GM12878 (cell line): ENCODE measurements around the gene ANP32B. TPM values are rescaled to one million over a fixed set of nuclear protein-coding genes. Genes with fewer than 3 reads are reported as not detected.

Source experiments
- ATAC-seq: fragments of 200-7000 bp; cut with Tn5 transposase; 3 replicates; pipeline ENCODE4 v1.9.1; 2020; ENCODE audit warnings: mild to moderate bottlenecking, moderate library complexity
- BruUV-seq: library from RNA; stranded (reverse); fragments of 400-500 nt; replicated peaks from 2 replicates; lab custom pipeline; 2021; lab: Mats Ljungman, UMichigan
- CTCF ChIA-PET: fragments of 300-600 bp; sonication (Branson Sonifier 250); formaldehyde crosslinking; extraction: SDS; loops from one replicate; lab custom pipeline; 2021; ENCODE audit warnings: inconsistent platforms; lab: Yijun Ruan, JAX
- POLR2A ChIA-PET: fragments of 350-600 bp; formaldehyde crosslinking; extraction: SDS; loops from one replicate; lab custom pipeline; 2021; ENCODE audit warnings: inconsistent platforms; lab: Charles Lee
- RAD21 ChIA-PET: fragments of 300-600 bp; sonication (Branson Sonifier 250); formaldehyde crosslinking; loops from one replicate; lab custom pipeline; 2023; ENCODE audit warnings: antibody characterized with exemption; ENCODE audit not compliant: unreplicated experiment; lab: Charles Lee
- SMC1A ChIA-PET: fragments of 300-600 bp; sonication (Branson Sonifier 250); formaldehyde crosslinking; loops from one replicate; lab custom pipeline; 2023; ENCODE audit not compliant: unreplicated experiment, uncharacterized antibody; lab: Charles Lee
- DNase-seq: peaks from one replicate; pipeline ENCODE4 v3.0.0-alpha.2; 2011; ENCODE audit warnings: low read depth, low spot score
- FAIRE-seq: peaks from 3 replicates; lab custom pipeline; 2011; peaks lifted over from hg19 to GRCh38; lab: Jason Lieb, UNC
- H2AFZ ChIP-seq: 2 replicates; pipeline ENCODE4 v1.6.0; 2011; ENCODE audit warnings: low read depth, low read length, control low read depth; ENCODE audit not compliant: control insufficient read depth
- H3K27ac ChIP-seq: 2 replicates; pipeline ENCODE4 v1.5.1; 2011; ENCODE audit warnings: control low read depth; ENCODE audit not compliant: control insufficient read depth, insufficient read depth
- H3K27me3 ChIP-seq, 2 experiments: replicated peaks in 1 of 2; 2 replicates each; pipeline versions ENCODE4 v1.6.0 to v1.6.1; 2011; ENCODE audit warnings: low read length in 1 of 2; ENCODE audit not compliant: control insufficient read depth in 2 of 2, insufficient read depth in 2 of 2
- H3K36me3 ChIP-seq, 2 experiments: 2 replicates each; pipeline ENCODE4 v1.5.1; 2011; ENCODE audit warnings: low read length in 1 of 2; ENCODE audit not compliant: control insufficient read depth in 2 of 2, insufficient read depth in 2 of 2
- H3K4me1 ChIP-seq: 2 replicates; pipeline ENCODE4 v1.6.1; 2011; ENCODE audit warnings: mild to moderate bottlenecking, low read length, moderate library complexity, mixed read lengths; ENCODE audit not compliant: control insufficient read depth, insufficient read depth
- H3K4me2 ChIP-seq: 2 replicates; pipeline ENCODE4 v1.6.0; 2011; ENCODE audit warnings: control low read depth; ENCODE audit not compliant: control insufficient read depth, insufficient read depth
- H3K4me3 ChIP-seq: fragments of 200-600 bp; sonication (generic); 2 replicates; pipeline ENCODE4 v1.5.1; 2016
- H3K79me2 ChIP-seq: 2 replicates; pipeline ENCODE4 v1.6.0; 2011; ENCODE audit warnings: low read length; ENCODE audit not compliant: control insufficient read depth, insufficient read depth
- H3K9ac ChIP-seq: 2 replicates; pipeline ENCODE4 v1.8.0; 2011; ENCODE audit warnings: low read length, control low read depth, mixed read lengths; ENCODE audit not compliant: control insufficient read depth, insufficient read depth
- H3K9me3 ChIP-seq: replicated peaks from 3 replicates; pipeline ENCODE4 v1.5.1; 2011; ENCODE audit warnings: mild to moderate bottlenecking, low read length; ENCODE audit not compliant: control insufficient read depth, insufficient read depth
- H4K20me1 ChIP-seq: 2 replicates; pipeline ENCODE4 v1.6.0; 2011; ENCODE audit not compliant: control insufficient read depth, insufficient read depth
- FOXK2 ChIP-seq: fragments of 450-650 bp; IDR thresholded peaks from 2 replicates; pipeline ENCODE4 v1.6.1; 2017; ENCODE audit warnings: mild to moderate bottlenecking, moderate library complexity
- HDGF ChIP-seq: fragments of 450-650 bp; IDR thresholded peaks from 2 replicates; pipeline ENCODE4 v1.6.1; 2016; ENCODE audit warnings: antibody characterized with exemption
- KDM1A ChIP-seq: fragments of 200-600 bp; sonication (generic); IDR thresholded peaks from 2 replicates; pipeline ENCODE4 v1.6.1; 2016; ENCODE audit warnings: borderline replicate concordance
- SMAD5 ChIP-seq: IDR thresholded peaks from 2 replicates; pipeline ENCODE4 v1.6.1; 2016; ENCODE audit warnings: antibody characterized with exemption, low read depth
- WGBS: methylation state at CpG from one replicate; pipeline ENCODE4 v1.1.6; 2016; ENCODE audit warnings: low lambda C conversion rate; ENCODE audit not compliant: insufficient replicate concordance, insufficient coverage; ENCODE audit errors: missing lambda C conversion rate; 5-methylcytosine and 5-hydroxymethylcytosine counted together
- in situ Hi-C: fragments of 300-500 bp; cut with MboI; formaldehyde crosslinking; loops from 9 replicates; pipeline ENCODE4 v1.14.3; 2018; ENCODE audit warnings: mixed read lengths
- intact Hi-C: fragments of 100-400 bp; cut with micrococcal nuclease; formaldehyde crosslinking; loops from one replicate; pipeline ENCODE4 v1.14.2; 2022; ENCODE audit not compliant: unreplicated experiment
- polyA plus RNA-seq, 11 experiments: library from polyadenylated mRNA; depleted of rRNA in 4 of 11; unstranded in 6 of 11; stranded (reverse) in 5 of 11; fragments of >200 nt; fragmentation: Nextera tagmentation in 4 of 11; fragmentation: Illumina TruSeq in 1 of 11; extraction: Ambion mirVana in 4 of 11; extraction: Trizol in 1 of 11; gene quantifications; 1 replicate in 1 of 11; 2 replicates in 10 of 11; pipeline versions ENCODE4 v1.2.1 to v1.2.3, GENCODE V29; 2011 to 2016; ENCODE audit warnings: inconsistent platforms in 2 of 11, missing spikeins in 2 of 11, low read depth in 1 of 11
- total RNA-seq, 4 experiments: library from RNA; depleted of rRNA in 3 of 4; stranded (reverse); fragments of >200 nt in 3 of 4; fragmentation: Illumina TruSeq in 1 of 4; extraction: Trizol in 1 of 4; gene quantifications; 2 replicates each; pipeline versions ENCODE4 v1.2.1 to v1.2.3, GENCODE V29; 2013 to 2021

The ANP32B gene
- total and polyA plus RNA-seq, 10 of the 15 experiments (the other 5 are each of a cell fraction or from before 2014, with no cell fraction given): 24.5 to 419 (median 171) TPM

GRCh38 chr9:97991818-97992217 lies 8.7 kb downstream of the ANP32B start:
- SMC1A ChIA-PET: no interaction called here
- H3K4me3 ChIP-seq: no peak overlapping the region
- intact Hi-C loops (no loop called here), in situ Hi-C loops (no loop called here)
- CTCF ChIA-PET: interaction anchor here (0.7 to 1.9 kb wide), 3 partner anchors 12 to 43 kb away, joined by 3 to 5 read pairs (median 4); no protein-coding TSS in a partner anchor
- peaks cover 5 to 28% of the 10 kb centered on the region in 2 experiments for H3K36me3 ChIP-seq
- no peaks in the 10 kb centered on the region for H3K9me3 ChIP-seq
- H3K9ac ChIP-seq: no peak overlapping the region
- POLR2A ChIA-PET: interaction anchor here (0.6 to 1.4 kb wide), 2 partner anchors 9 to 10 kb away, joined by 3 to 5 read pairs; no protein-coding TSS in a partner anchor
- RAD21 ChIA-PET: no interaction called here
- H3K27me3 ChIP-seq: no peaks in the 10 kb centered on the region
- ATAC-seq: no peak
- H3K4me2 ChIP-seq: peak overlapping the region; percentile 22; the same call in 1 of the 2 replicates
- WGBS: 26% methylated on average over 5 of the region's 5 CpGs
- no TSS peak for BruUV-seq
- H3K79me2 ChIP-seq: peaks cover 98% of the 10 kb centered on the region
- H4K20me1 ChIP-seq: no peaks in the 10 kb centered on the region
- TF ChIP-seq HDGF (peak; percentile 65; the same call in 1 of the 2 replicates), SMAD5 (no peak)
- TF ChIP-seq, all 136 proteins: peak for 1
- DNase-seq (no peak), FAIRE-seq (no peak)
- peaks cover 22% of the 10 kb centered on the region for H3K4me1 ChIP-seq
- H2AFZ ChIP-seq: no peak overlapping the region
- no peak overlapping the region for H3K27ac ChIP-seq

- Histone ChIP-seq H3K9ac (no peak overlapping the region), H3K4me3 (no peak overlapping the region), H3K4me2 (peak overlapping the region; percentile 22; the same call in 1 of the 2 replicates), H3K27ac (no peak overlapping the region), H3K9me3 (no peaks in the 10 kb centered on the region), H3K36me3 (peaks cover 5 to 31% of the 10 kb centered on the region in 2 experiments), H3K4me1 (peaks cover 22% of the 10 kb centered on the region), H2AFZ (no peak overlapping the region), H3K27me3 (no peaks in the 10 kb centered on the region), H3K79me2 (peaks cover 97% of the 10 kb centered on the region), H4K20me1 (no peaks in the 10 kb centered on the region)
- CTCF ChIA-PET: interaction anchor here (0.7 to 1.9 kb wide), 3 partner anchors 12 to 43 kb away, joined by 3 to 5 read pairs (median 4); no protein-coding TSS in a partner anchor
- no TSS peak for BruUV-seq
- no peak; the same call in 2 of the 3 replicates for ATAC-seq
- RAD21 ChIA-PET: no interaction called here
- FAIRE-seq: no peak
- POLR2A ChIA-PET: interaction anchor here (0.6 to 1.4 kb wide), 2 partner anchors 9 to 10 kb away, joined by 3 to 5 read pairs; no protein-coding TSS in a partner anchor
- WGBS: 64% methylated on average over 6 of the region's 6 CpGs
- no peak for TF ChIP-seq FOXK2
- TF ChIP-seq KDM1A: no peak
- in situ Hi-C loops (no loop called here), intact Hi-C loops (no loop called here)
- no peak for DNase-seq
- SMC1A ChIA-PET: no interaction called here
Measured at GRCh38 chr9:97992219-97992618, 9.1 kb downstream of the ANP32B start.
